H9 (cell line): ENCODE data around the gene C1S. TPM values are rescaled to one million over a fixed set of nuclear protein-coding genes. Genes with fewer than 3 reads are reported as not detected.
A peak's percentile ranks its signal among the peaks of the same experiment; 100 is the strongest.

ENCODE experiments used
- DNase-seq: peaks from one replicate; pipeline ENCODE4 v3.0.0-alpha.2; 2017
- H2AFZ ChIP-seq: one replicate; pipeline ENCODE4 v1.6.1; 2013; ENCODE audit warnings: mild to moderate bottlenecking, low read length, control low read depth, moderate library complexity
- H2AK5ac ChIP-seq: 2 replicates; pipeline ENCODE4 v1.6.1; 2013; ENCODE audit warnings: low read length, control low read depth, mixed read lengths; ENCODE audit not compliant: insufficient read length
- H2BK120ac ChIP-seq: one replicate; pipeline ENCODE4 v1.6.1; 2013; ENCODE audit warnings: low read depth, mild to moderate bottlenecking, low read length, control low read depth, inconsistent platforms; ENCODE audit not compliant: poor library complexity, severe bottlenecking
- H2BK12ac ChIP-seq: 2 replicates; pipeline ENCODE4 v1.6.1; 2013; ENCODE audit warnings: low read length, control low read depth, mixed read lengths, low read depth; ENCODE audit not compliant: insufficient read length
- H2BK15ac ChIP-seq: 2 replicates; pipeline ENCODE4 v1.6.1; 2013; ENCODE audit warnings: low read depth, low read length, control low read depth
- H2BK20ac ChIP-seq: one replicate; pipeline ENCODE4 v1.6.1; 2013; ENCODE audit warnings: low read depth, mild to moderate bottlenecking, low read length, control low read depth, inconsistent platforms; ENCODE audit not compliant: poor library complexity, severe bottlenecking
- H2BK5ac ChIP-seq: 2 replicates; pipeline ENCODE4 v1.6.1; 2013; ENCODE audit warnings: low read length, control low read depth, mixed read lengths; ENCODE audit not compliant: insufficient read length
- H3K14ac ChIP-seq: 2 replicates; pipeline ENCODE4 v1.6.1; 2013; ENCODE audit warnings: low read length, control low read depth; ENCODE audit not compliant: insufficient read depth
- H3K18ac ChIP-seq: 2 replicates; pipeline ENCODE4 v1.6.1; 2013; ENCODE audit warnings: low read depth, mild to moderate bottlenecking, mixed read lengths, low read length, control low read depth; ENCODE audit not compliant: insufficient read length
- H3K23ac ChIP-seq: 2 replicates; pipeline ENCODE4 v1.6.1; 2013; ENCODE audit warnings: low read length, control low read depth, mixed read lengths, low read depth; ENCODE audit not compliant: insufficient read length
- H3K23me2 ChIP-seq: 2 replicates; pipeline ENCODE4 v1.6.1; 2013; ENCODE audit warnings: low read depth, mild to moderate bottlenecking, mixed read lengths, low read length, control low read depth; ENCODE audit not compliant: insufficient read length, poor library complexity, severe bottlenecking
- H3K27ac ChIP-seq: 2 replicates; pipeline ENCODE4 v1.5.1; 2013; ENCODE audit warnings: low read length, control low read depth, mixed read lengths, low read depth; ENCODE audit not compliant: insufficient read length
- H3K27me3 ChIP-seq: 2 replicates; pipeline ENCODE4 v1.6.1; 2013; ENCODE audit warnings: low read length, control low read depth, inconsistent platforms; ENCODE audit not compliant: insufficient read depth
- H3K4ac ChIP-seq: 2 replicates; pipeline ENCODE4 v1.6.1; 2013; ENCODE audit warnings: low read depth, mild to moderate bottlenecking, control low read depth, inconsistent platforms, low read length, moderate library complexity
- H3K4me1 ChIP-seq: 2 replicates; pipeline ENCODE4 v1.6.1; 2013; ENCODE audit warnings: low read length, control low read depth, inconsistent platforms; ENCODE audit not compliant: insufficient read depth
- H3K4me2 ChIP-seq: 2 replicates; pipeline ENCODE4 v1.6.1; 2013; ENCODE audit warnings: low read length, control low read depth, mixed read lengths; ENCODE audit not compliant: insufficient read length, insufficient read depth
- H3K56ac ChIP-seq: 2 replicates; pipeline ENCODE4 v1.6.1; 2013; ENCODE audit warnings: low read depth, mild to moderate bottlenecking, mixed read lengths, low read length, control low read depth; ENCODE audit not compliant: insufficient read length
- H3K79me1 ChIP-seq: 2 replicates; pipeline ENCODE4 v1.6.1; 2013; ENCODE audit warnings: low read depth, mild to moderate bottlenecking, moderate library complexity, low read length, control low read depth, inconsistent platforms; ENCODE audit not compliant: insufficient read depth, poor library complexity, severe bottlenecking
- H3K79me2 ChIP-seq: 2 replicates; pipeline ENCODE4 v1.6.1; 2013; ENCODE audit warnings: low read length, control low read depth, inconsistent platforms; ENCODE audit not compliant: insufficient read depth
- H3K9ac ChIP-seq: 2 replicates; pipeline ENCODE4 v1.6.1; 2013; ENCODE audit warnings: low read length, control low read depth, mixed read lengths; ENCODE audit not compliant: insufficient read length; ENCODE audit errors: extremely low read depth
- H3K9me3 ChIP-seq: one replicate; pipeline ENCODE4 v1.6.1; 2013; ENCODE audit warnings: low read depth, low read length, inconsistent platforms; ENCODE audit not compliant: control insufficient read depth
- H3T11ph ChIP-seq: one replicate; pipeline ENCODE4 v1.6.1; 2013; ENCODE audit warnings: mild to moderate bottlenecking, low read length, control low read depth, inconsistent platforms
- H4K20me1 ChIP-seq: one replicate; pipeline ENCODE4 v1.6.1; 2013; ENCODE audit not compliant: control insufficient read depth, insufficient read length, insufficient read depth
- H4K5ac ChIP-seq: 2 replicates; pipeline ENCODE4 v1.6.1; 2013; ENCODE audit warnings: low read depth, mild to moderate bottlenecking, mixed read lengths, low read length, control low read depth; ENCODE audit not compliant: insufficient read length
- H4K8ac ChIP-seq: replicated peaks from 2 replicates; pipeline ENCODE4 v1.6.1; 2013; ENCODE audit warnings: low read length, control low read depth, mixed read lengths, low read depth; ENCODE audit not compliant: insufficient read length
- H4K91ac ChIP-seq: 2 replicates; pipeline ENCODE4 v1.6.1; 2013; ENCODE audit warnings: low read depth, mild to moderate bottlenecking, moderate library complexity, mixed read lengths, low read length, control low read depth; ENCODE audit not compliant: insufficient read length
- H3K27ac Mint-ChIP-seq, 3 experiments: 2 replicates in 2 of 3; 3 replicates in 1 of 3; pipeline ENCODE4 v1.8.0; 2020 to 2021; ENCODE audit warnings: mixed read lengths in 3 of 3, mild to moderate bottlenecking in 1 of 3, moderate library complexity in 1 of 3
- H3K27me3 Mint-ChIP-seq: 2 replicates; pipeline ENCODE4 v1.8.0; 2021; ENCODE audit warnings: low read depth, mild to moderate bottlenecking, moderate library complexity, mixed read lengths
- H3K36me3 Mint-ChIP-seq, 3 experiments: 2 replicates in 2 of 3; 3 replicates in 1 of 3; pipeline ENCODE4 v1.8.0; 2020 to 2021; ENCODE audit warnings: low read depth in 3 of 3, mixed read lengths in 3 of 3; ENCODE audit not compliant: insufficient read depth in 1 of 3
- H3K4me1 Mint-ChIP-seq, 2 experiments: 2 replicates each; pipeline ENCODE4 v1.8.0; 2020; ENCODE audit warnings: mixed read lengths in 2 of 2
- H3K4me3 Mint-ChIP-seq, 2 experiments: 2 replicates in 1 of 2; 3 replicates in 1 of 2; pipeline ENCODE4 v1.8.0; 2020 to 2021; ENCODE audit warnings: mild to moderate bottlenecking in 2 of 2, mixed read lengths in 2 of 2, moderate library complexity in 1 of 2
- H3K9me3 Mint-ChIP-seq, 2 experiments: 2 replicates in 1 of 2; 3 replicates in 1 of 2; pipeline ENCODE4 v1.8.0; 2020; ENCODE audit warnings: mild to moderate bottlenecking in 2 of 2, mixed read lengths in 2 of 2, moderate library complexity in 1 of 2
- WGBS: extraction: QIAGEN DNeasy Blood & Tissue Kit; methylation state at CpG from one replicate; pipeline ENCODE4 v1.1.7; 2013; ENCODE audit warnings: missing lambda C conversion rate, low lambda C conversion rate, mixed read lengths; ENCODE audit not compliant: insufficient read length; ENCODE audit errors: extremely low coverage; 5-methylcytosine and 5-hydroxymethylcytosine counted together
- total RNA-seq: library from RNA; stranded (reverse); gene quantifications from 2 replicates; pipeline ENCODE4 v1.2.1, GENCODE V29; 2021
- TF ChIP-seq, protein P1 (sequence below): fragments of 200-600 bp; sonication (generic); conservative IDR thresholded peaks from 3 replicates; pipeline ENCODE4 v1.8.0; 2021; ENCODE audit warnings: antibody characterized with exemption, mild to moderate bottlenecking

C1S gene
- total RNA-seq, 1 experiment from 2014 or later: 4.2 TPM

DNA sequence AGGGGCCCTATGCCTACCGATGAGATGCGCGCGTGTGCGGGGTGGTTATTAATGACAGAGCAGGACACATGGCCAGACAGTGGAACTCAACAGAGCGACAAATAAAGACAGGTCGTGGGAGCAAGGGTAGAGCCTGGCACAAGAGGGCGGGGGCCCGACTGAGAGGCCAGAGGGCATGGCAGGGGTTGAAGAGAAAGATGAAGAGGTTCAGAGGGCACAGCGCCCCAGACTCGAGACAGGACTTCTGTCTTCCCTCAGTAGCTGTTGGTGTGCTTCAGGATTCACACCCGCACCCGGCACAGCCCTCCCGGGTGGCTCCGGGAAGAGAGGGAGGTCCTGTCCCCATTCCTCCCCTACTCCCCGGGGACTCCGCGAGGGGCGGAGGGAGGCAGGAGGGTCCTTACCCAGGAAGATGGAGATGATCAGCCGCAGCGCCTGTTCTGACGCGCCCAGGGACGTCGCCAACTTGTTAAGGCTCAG is 42.6 kb upstream of the C1S start:
- no peaks in the 10 kb centered on the region for H3K79me1 ChIP-seq
- H3K27me3 ChIP-seq: no peaks in the 10 kb centered on the region
- H3K27ac Mint-ChIP-seq: peak overlapping the region in 2 of 3 experiments; percentile 95 to 99; a peak in 4 of 7 replicates
- peaks cover 25 to 27% of the 10 kb centered on the region in 2 experiments for H3K4me1 Mint-ChIP-seq
- H3K4me2 ChIP-seq: peak overlapping the region; percentile 71
- WGBS: no CpG with 5 or more reads among the region's 25 CpGs
- H3T11ph ChIP-seq: no peak overlapping the region
- no peak for DNase-seq
- H3K27me3 Mint-ChIP-seq: no peaks in the 10 kb centered on the region
- H3K9me3 ChIP-seq: no peaks in the 10 kb centered on the region
- H3K4me1 ChIP-seq: no peaks in the 10 kb centered on the region
- H4K5ac ChIP-seq: no peak overlapping the region
- H2BK12ac ChIP-seq: no peak overlapping the region
- H3K56ac ChIP-seq: no peak overlapping the region
- no peak overlapping the region for H4K8ac ChIP-seq
- H3K79me2 ChIP-seq: no peaks in the 10 kb centered on the region; the same call in 1 of the 2 replicates
- H3K4ac ChIP-seq: no peak overlapping the region
- peak overlapping the region; percentile 91 to 95 for H3K4me3 Mint-ChIP-seq
- H3K9ac ChIP-seq: peak overlapping the region; percentile 2
- no peak overlapping the region for H3K27ac ChIP-seq
- TF ChIP-seq, protein P1, sequence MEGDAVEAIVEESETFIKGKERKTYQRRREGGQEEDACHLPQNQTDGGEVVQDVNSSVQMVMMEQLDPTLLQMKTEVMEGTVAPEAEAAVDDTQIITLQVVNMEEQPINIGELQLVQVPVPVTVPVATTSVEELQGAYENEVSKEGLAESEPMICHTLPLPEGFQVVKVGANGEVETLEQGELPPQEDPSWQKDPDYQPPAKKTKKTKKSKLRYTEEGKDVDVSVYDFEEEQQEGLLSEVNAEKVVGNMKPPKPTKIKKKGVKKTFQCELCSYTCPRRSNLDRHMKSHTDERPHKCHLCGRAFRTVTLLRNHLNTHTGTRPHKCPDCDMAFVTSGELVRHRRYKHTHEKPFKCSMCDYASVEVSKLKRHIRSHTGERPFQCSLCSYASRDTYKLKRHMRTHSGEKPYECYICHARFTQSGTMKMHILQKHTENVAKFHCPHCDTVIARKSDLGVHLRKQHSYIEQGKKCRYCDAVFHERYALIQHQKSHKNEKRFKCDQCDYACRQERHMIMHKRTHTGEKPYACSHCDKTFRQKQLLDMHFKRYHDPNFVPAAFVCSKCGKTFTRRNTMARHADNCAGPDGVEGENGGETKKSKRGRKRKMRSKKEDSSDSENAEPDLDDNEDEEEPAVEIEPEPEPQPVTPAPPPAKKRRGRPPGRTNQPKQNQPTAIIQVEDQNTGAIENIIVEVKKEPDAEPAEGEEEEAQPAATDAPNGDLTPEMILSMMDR: no peak
- no peak overlapping the region for H2BK15ac ChIP-seq
- H4K20me1 ChIP-seq: no peaks in the 10 kb centered on the region
- peaks cover 3% of the 10 kb centered on the region for H3K23me2 ChIP-seq
- no peak overlapping the region for H3K14ac ChIP-seq
- H3K18ac ChIP-seq: no peak overlapping the region
- no peak overlapping the region for H3K23ac ChIP-seq
- H2AK5ac ChIP-seq: no peak overlapping the region
- peaks cover 0 to 3% of the 10 kb centered on the region in 2 experiments; a peak in 1 of 5 replicates for H3K9me3 Mint-ChIP-seq
- no peak overlapping the region for H2BK120ac ChIP-seq
- H2AFZ ChIP-seq: no peak overlapping the region
- H2BK5ac ChIP-seq: no peak overlapping the region
- H4K91ac ChIP-seq: no peak overlapping the region
- no peak overlapping the region for H2BK20ac ChIP-seq
- peaks cover 0 to 11% (median 0%) of the 10 kb centered on the region in 3 experiments; a peak in 4 of 7 replicates for H3K36me3 Mint-ChIP-seq
